CD14-positive monocyte (primary cell): ENCODE results near the gene CLEC4A. TPM values are rescaled to one million over a fixed set of nuclear protein-coding genes. Genes with fewer than 3 reads are reported as not detected.

Source experiments
- DNase-seq, 3 donors: peaks; one replicate each; pipeline ENCODE4 v3.0.0-alpha.2; 2011 to 2022
- H2AFZ ChIP-seq: 2 replicates; pipeline ENCODE4 v1.6.0; 2012; ENCODE audit warnings: mild to moderate bottlenecking, low read depth, low read length, inconsistent platforms; ENCODE audit not compliant: insufficient read depth, poor library complexity, severe bottlenecking
- H3K27ac ChIP-seq, 2 donors: 1 replicate in 1 of 2; 2 replicates in 1 of 2; pipeline ENCODE4 v1.5.1; 2012 to 2013; ENCODE audit warnings: low read length in 2 of 2, control low read depth in 1 of 2, inconsistent platforms in 1 of 2, low read depth in 1 of 2, mild to moderate bottlenecking in 1 of 2
- H3K27me3 ChIP-seq, 2 donors: one replicate each; pipeline versions ENCODE4 v1.6.0 to v1.6.1; 2011 to 2013; ENCODE audit warnings: low read length in 2 of 2; ENCODE audit not compliant: control insufficient read depth in 2 of 2, insufficient read depth in 2 of 2
- H3K36me3 ChIP-seq, 2 donors: replicated peaks in 1 of 2; 1 replicate in 1 of 2; 2 replicates in 1 of 2; pipeline versions ENCODE4 v1.5.1 to v1.6.1; 2012 to 2013; ENCODE audit warnings: low read length in 2 of 2, control low read depth in 1 of 2, inconsistent platforms in 1 of 2, mild to moderate bottlenecking in 1 of 2; ENCODE audit not compliant: insufficient read depth in 2 of 2, control insufficient read depth in 1 of 2
- H3K4me1 ChIP-seq, 2 donors: 1 replicate in 1 of 2; 2 replicates in 1 of 2; pipeline versions ENCODE4 v1.5.1 to v1.6.1; 2012 to 2013; ENCODE audit warnings: low read length in 2 of 2, control low read depth in 1 of 2, inconsistent platforms in 1 of 2, mild to moderate bottlenecking in 1 of 2, moderate library complexity in 1 of 2; ENCODE audit not compliant: insufficient read depth in 2 of 2, control insufficient read depth in 1 of 2
- H3K4me2 ChIP-seq: replicated peaks from 2 replicates; pipeline ENCODE3; 2012; ENCODE audit warnings: low read length, moderate library complexity, mild to moderate bottlenecking; ENCODE audit not compliant: poor library complexity, severe bottlenecking; ENCODE audit errors: extremely low read depth
- H3K4me3 ChIP-seq, 3 experiments: fragments of 200-600 bp in 1 of 3; sonication (generic) in 1 of 3; replicated peaks in 1 of 3; 1 replicate in 2 of 3; 2 replicates in 1 of 3; pipeline ENCODE4 v1.5.1; 2011 to 2013; ENCODE audit warnings: low read length in 3 of 3, mild to moderate bottlenecking in 3 of 3, control low read depth in 2 of 3, low read depth in 2 of 3, inconsistent platforms in 1 of 3, moderate library complexity in 1 of 3
- H3K79me2 ChIP-seq: 2 replicates; pipeline ENCODE4 v1.6.0; 2012; ENCODE audit warnings: mild to moderate bottlenecking, control low read depth, inconsistent platforms, low read length, moderate library complexity; ENCODE audit not compliant: insufficient read depth
- H3K9ac ChIP-seq: 2 replicates; pipeline ENCODE4 v1.6.0; 2017; ENCODE audit warnings: low read length, mild to moderate bottlenecking; ENCODE audit not compliant: insufficient read depth, poor library complexity, severe bottlenecking
- H3K9me3 ChIP-seq, 2 donors: replicated peaks in 1 of 2; 1 replicate in 1 of 2; 2 replicates in 1 of 2; pipeline versions ENCODE4 v1.5.1 to v1.6.1; 2012 to 2013; ENCODE audit warnings: low read length in 2 of 2, control low read depth in 1 of 2; ENCODE audit not compliant: control insufficient read depth in 1 of 2, insufficient read depth in 1 of 2
- H4K20me1 ChIP-seq: 2 replicates; pipeline ENCODE4 v1.6.0; 2012; ENCODE audit warnings: mild to moderate bottlenecking, low read length, control low read depth, moderate library complexity; ENCODE audit not compliant: insufficient read depth
- H3K27ac Mint-ChIP-seq, 7 donors: one replicate each; pipeline ENCODE4 v1.8.0; 2020; ENCODE audit warnings: mild to moderate bottlenecking in 7 of 7, mixed read lengths in 7 of 7, moderate library complexity in 6 of 7, inconsistent platforms in 2 of 7
- H3K27me3 Mint-ChIP-seq, 3 donors: one replicate each; pipeline ENCODE4 v1.8.0; 2021 to 2022; ENCODE audit warnings: low read depth in 3 of 3, mild to moderate bottlenecking in 3 of 3, mixed read lengths in 3 of 3, moderate library complexity in 3 of 3, inconsistent platforms in 1 of 3
- H3K36me3 Mint-ChIP-seq, 2 donors: one replicate each; pipeline ENCODE4 v1.8.0; 2020; ENCODE audit warnings: mixed read lengths in 2 of 2, inconsistent platforms in 1 of 2, mild to moderate bottlenecking in 1 of 2
- H3K4me1 Mint-ChIP-seq: one replicate; pipeline ENCODE4 v1.8.0; 2020; ENCODE audit warnings: mild to moderate bottlenecking, mixed read lengths
- H3K4me3 Mint-ChIP-seq, 2 donors: one replicate each; pipeline ENCODE4 v1.8.0; 2020; ENCODE audit warnings: mild to moderate bottlenecking in 2 of 2, mixed read lengths in 2 of 2, moderate library complexity in 1 of 2
- H3K9me3 Mint-ChIP-seq, 7 donors: one replicate each; pipeline ENCODE4 v1.8.0; 2020 to 2022; ENCODE audit warnings: mixed read lengths in 7 of 7, mild to moderate bottlenecking in 6 of 7, moderate library complexity in 6 of 7, inconsistent platforms in 2 of 7
- WGBS: methylation state at CpG from one replicate; pipeline ENCODE4 v1.1.5; 2013; ENCODE audit warnings: missing lambda C conversion rate; ENCODE audit not compliant: insufficient coverage; 5-methylcytosine and 5-hydroxymethylcytosine counted together
- intact Hi-C, 2 donors: fragments of 100-400 bp; cut with micrococcal nuclease; formaldehyde crosslinking; loops; one replicate each; pipeline versions ENCODE4 v1.15.0 to v1.15.1; 2023
- polyA plus RNA-seq, 3 donors: library from polyadenylated mRNA; depleted of rRNA in 1 of 3; unstranded in 2 of 3; stranded (reverse) in 1 of 3; fragments of 300-500 nt in 2 of 3; fragments of >200 nt in 1 of 3; fragmentation: Illumina TruSeq in 2 of 3; gene quantifications; 1 replicate in 2 of 3; 2 replicates in 1 of 3; pipeline ENCODE4 v1.2.3, GENCODE V29; 2012 to 2021
- TF ChIP-seq, protein P1 (sequence below): fragments of 200-600 bp; IDR thresholded peaks from one replicate; pipeline ENCODE4 v1.8.0; 2022; ENCODE audit warnings: antibody characterized with exemption, mild to moderate bottlenecking

The CLEC4A gene
- polyA plus RNA-seq, 3 donors: 122 to 365 (median 297) TPM

DNA sequence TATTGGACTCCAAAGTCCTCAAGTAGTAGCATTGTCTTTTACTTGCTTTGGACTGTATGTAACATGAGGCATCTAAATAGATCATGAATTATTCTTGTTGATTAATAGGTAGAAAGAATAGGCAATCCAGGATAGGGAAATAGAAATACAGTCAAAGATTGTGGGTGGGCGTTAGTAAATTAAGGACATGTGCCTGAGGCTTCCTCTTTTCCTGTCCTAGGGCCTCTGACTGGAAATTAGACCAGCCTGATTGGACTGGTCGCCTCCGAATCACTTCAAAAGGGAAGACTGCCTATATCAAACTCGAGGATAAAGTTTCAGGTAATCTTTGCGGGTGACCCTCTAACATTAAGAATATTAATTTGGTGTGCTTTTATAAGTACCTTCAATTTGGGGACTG, 33.7 kb upstream of the CLEC4A start:
- peaks cover 64 to 68% of the 10 kb centered on the region in 2 donors for H3K36me3 Mint-ChIP-seq
- no peak overlapping the region for H2AFZ ChIP-seq
- TF ChIP-seq, protein P1, sequence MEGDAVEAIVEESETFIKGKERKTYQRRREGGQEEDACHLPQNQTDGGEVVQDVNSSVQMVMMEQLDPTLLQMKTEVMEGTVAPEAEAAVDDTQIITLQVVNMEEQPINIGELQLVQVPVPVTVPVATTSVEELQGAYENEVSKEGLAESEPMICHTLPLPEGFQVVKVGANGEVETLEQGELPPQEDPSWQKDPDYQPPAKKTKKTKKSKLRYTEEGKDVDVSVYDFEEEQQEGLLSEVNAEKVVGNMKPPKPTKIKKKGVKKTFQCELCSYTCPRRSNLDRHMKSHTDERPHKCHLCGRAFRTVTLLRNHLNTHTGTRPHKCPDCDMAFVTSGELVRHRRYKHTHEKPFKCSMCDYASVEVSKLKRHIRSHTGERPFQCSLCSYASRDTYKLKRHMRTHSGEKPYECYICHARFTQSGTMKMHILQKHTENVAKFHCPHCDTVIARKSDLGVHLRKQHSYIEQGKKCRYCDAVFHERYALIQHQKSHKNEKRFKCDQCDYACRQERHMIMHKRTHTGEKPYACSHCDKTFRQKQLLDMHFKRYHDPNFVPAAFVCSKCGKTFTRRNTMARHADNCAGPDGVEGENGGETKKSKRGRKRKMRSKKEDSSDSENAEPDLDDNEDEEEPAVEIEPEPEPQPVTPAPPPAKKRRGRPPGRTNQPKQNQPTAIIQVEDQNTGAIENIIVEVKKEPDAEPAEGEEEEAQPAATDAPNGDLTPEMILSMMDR: no peak
- no CpG with 5 or more reads among the region's 5 CpGs for WGBS
- intact Hi-C loops: no loop called here
- peaks cover 4 to 21% of the 10 kb centered on the region in 2 donors for H3K4me1 ChIP-seq
- no peak overlapping the region for H3K4me2 ChIP-seq
- peaks cover 56% of the 10 kb centered on the region for H4K20me1 ChIP-seq
- no peaks in the 10 kb centered on the region for H3K9me3 ChIP-seq
- H3K4me3 ChIP-seq: no peak overlapping the region
- no peak overlapping the region for H3K9ac ChIP-seq
- H3K9me3 Mint-ChIP-seq: peaks cover 0 to under 1% (median 0%) of the 10 kb centered on the region in 7 donors
- DNase-seq: no peak
- H3K79me2 ChIP-seq: peaks cover 81% of the 10 kb centered on the region
- H3K4me3 Mint-ChIP-seq: no peak overlapping the region
- H3K27me3 ChIP-seq: no peaks in the 10 kb centered on the region
- no peaks in the 10 kb centered on the region for H3K27me3 Mint-ChIP-seq
- peak overlapping the region in 4 of 7 donors; percentile 25 to 76 (median 53) for H3K27ac Mint-ChIP-seq
- peaks cover 55 to 84% of the 10 kb centered on the region in 2 donors for H3K36me3 ChIP-seq
- H3K4me1 Mint-ChIP-seq: peaks cover 23% of the 10 kb centered on the region
- no peak overlapping the region for H3K27ac ChIP-seq

DNA sequence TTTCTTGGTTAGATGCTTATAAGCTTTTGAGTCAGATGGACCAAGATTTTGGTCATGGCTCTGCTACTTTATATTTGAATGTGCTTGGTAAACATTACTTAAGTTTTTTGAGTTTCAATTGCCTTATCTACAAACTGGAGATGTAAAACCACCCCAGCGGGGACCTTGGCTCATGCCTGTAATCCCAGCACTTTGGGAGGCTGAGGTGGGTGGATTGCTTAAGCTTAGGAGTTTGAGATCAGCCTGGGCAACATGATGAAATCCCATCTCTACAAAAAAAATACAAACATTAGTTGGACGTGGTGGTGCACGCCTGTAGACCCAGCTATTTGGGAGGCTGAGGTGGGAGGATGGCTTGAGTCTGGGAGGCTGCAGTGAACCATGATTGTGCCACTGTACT, 30.1 kb upstream of the CLEC4A start:
- peaks cover 45% of the 10 kb centered on the region for H3K79me2 ChIP-seq
- no peak overlapping the region for H3K4me3 ChIP-seq
- Mint-ChIP-seq H3K9me3 (peaks cover 0 to 2% (median 0%) of the 10 kb centered on the region in 7 donors), H3K36me3 (peaks cover 79 to 82% of the 10 kb centered on the region in 2 donors), H3K27me3 (no peaks in the 10 kb centered on the region), H3K4me1 (peaks cover 27% of the 10 kb centered on the region), H3K27ac (no peak overlapping the region), H3K4me3 (no peak overlapping the region)
- peaks cover 22 to 38% of the 10 kb centered on the region in 2 donors for H3K4me1 ChIP-seq
- no peak overlapping the region for H2AFZ ChIP-seq
- intact Hi-C loops: no loop called here
- H3K27me3 ChIP-seq: no peaks in the 10 kb centered on the region
- no peaks in the 10 kb centered on the region for H3K9me3 ChIP-seq
- no peak overlapping the region for H3K27ac ChIP-seq
- TF ChIP-seq, protein P1: no peak
- H3K9ac ChIP-seq: no peak overlapping the region
- WGBS: no CpG with 5 or more reads among the region's 3 CpGs
- H3K36me3 ChIP-seq: peaks cover 61 to 94% of the 10 kb centered on the region in 2 donors
- no peak for DNase-seq
- peaks cover 39% of the 10 kb centered on the region for H4K20me1 ChIP-seq
- no peak overlapping the region for H3K4me2 ChIP-seq
